A549 treated with AZD9567 at 1 μM for 4 hours (cell line): Measurements from ENCODE around the gene IER5. TPM values are rescaled to one million over a fixed set of nuclear protein-coding genes. Genes with fewer than 3 reads are reported as not detected.

Experiments used
- total RNA-seq: library from RNA; stranded (reverse); fragments of 200-300 nt; extraction: Qiagen RNA extraction; gene quantifications from 5 replicates; pipeline ENCODE4 v1.2.3, GENCODE V29; 2022; ENCODE audit not compliant: insufficient read depth

Gene IER5
- total RNA-seq: 21.2 to 40.6 TPM (median 37.6 TPM) in 5 replicates

GRCh38 chr1:181088079-181089016 is at the start of gene IER5:
Gene IER5 (plus strand): TSS chr1:181088700. CDS start chr1:181088903, 203 bp downstream.

Other genes with a start within 250 kb of the IER5 start
- gene KIAA1614, start 175.8 kb upstream of the IER5 start, total RNA-seq: 0.85 to 1.3 TPM (median 1.1 TPM) in 4 of 5 replicates, not detected in the other
- 12.5 to 13.8 TPM (median 12.8 TPM) in 5 replicates for gene STX6, start 65.8 kb upstream of the IER5 start, total RNA-seq
- 5.6 to 8.8 TPM (median 6.3 TPM) in 5 replicates for gene MR1, start 54.7 kb upstream of the IER5 start, total RNA-seq